ENCODE results near the gene PRUNE2.

DNA sequence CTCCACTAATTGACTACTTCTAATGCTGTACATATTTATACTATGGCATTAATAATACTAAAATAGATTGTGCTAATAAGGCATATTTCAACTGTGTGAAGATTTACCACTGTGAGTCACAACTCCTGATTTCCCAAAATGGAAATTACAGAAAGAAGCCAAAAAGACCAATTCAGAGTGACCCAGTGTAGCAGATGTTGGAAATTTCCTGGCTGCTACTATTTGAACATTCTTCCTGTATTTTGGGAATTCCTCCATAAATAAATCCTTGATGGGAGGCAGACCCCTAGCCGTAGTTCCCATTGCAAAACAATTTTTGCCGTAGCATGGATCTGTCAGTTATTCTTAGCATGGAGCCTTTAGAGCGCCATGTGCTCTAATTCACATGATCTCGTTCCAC lies 11.4 kb upstream of the PRUNE2 start:
- TF ChIP-seq YY1 (IDR thresholded peaks at IDR 0.05), result no peak
- TF ChIP-seq, protein P1, sequence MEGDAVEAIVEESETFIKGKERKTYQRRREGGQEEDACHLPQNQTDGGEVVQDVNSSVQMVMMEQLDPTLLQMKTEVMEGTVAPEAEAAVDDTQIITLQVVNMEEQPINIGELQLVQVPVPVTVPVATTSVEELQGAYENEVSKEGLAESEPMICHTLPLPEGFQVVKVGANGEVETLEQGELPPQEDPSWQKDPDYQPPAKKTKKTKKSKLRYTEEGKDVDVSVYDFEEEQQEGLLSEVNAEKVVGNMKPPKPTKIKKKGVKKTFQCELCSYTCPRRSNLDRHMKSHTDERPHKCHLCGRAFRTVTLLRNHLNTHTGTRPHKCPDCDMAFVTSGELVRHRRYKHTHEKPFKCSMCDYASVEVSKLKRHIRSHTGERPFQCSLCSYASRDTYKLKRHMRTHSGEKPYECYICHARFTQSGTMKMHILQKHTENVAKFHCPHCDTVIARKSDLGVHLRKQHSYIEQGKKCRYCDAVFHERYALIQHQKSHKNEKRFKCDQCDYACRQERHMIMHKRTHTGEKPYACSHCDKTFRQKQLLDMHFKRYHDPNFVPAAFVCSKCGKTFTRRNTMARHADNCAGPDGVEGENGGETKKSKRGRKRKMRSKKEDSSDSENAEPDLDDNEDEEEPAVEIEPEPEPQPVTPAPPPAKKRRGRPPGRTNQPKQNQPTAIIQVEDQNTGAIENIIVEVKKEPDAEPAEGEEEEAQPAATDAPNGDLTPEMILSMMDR (IDR thresholded peaks at IDR 0.05; ENCODE audit: low read depth, low read length, missing input control), result no peak
- TF ChIP-seq, protein P2, sequence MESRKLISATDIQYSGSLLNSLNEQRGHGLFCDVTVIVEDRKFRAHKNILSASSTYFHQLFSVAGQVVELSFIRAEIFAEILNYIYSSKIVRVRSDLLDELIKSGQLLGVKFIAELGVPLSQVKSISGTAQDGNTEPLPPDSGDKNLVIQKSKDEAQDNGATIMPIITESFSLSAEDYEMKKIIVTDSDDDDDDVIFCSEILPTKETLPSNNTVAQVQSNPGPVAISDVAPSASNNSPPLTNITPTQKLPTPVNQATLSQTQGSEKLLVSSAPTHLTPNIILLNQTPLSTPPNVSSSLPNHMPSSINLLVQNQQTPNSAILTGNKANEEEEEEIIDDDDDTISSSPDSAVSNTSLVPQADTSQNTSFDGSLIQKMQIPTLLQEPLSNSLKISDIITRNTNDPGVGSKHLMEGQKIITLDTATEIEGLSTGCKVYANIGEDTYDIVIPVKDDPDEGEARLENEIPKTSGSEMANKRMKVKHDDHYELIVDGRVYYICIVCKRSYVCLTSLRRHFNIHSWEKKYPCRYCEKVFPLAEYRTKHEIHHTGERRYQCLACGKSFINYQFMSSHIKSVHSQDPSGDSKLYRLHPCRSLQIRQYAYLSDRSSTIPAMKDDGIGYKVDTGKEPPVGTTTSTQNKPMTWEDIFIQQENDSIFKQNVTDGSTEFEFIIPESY (IDR thresholded peaks at IDR 0.05), result no peak
